PC-3 (cell line): ENCODE data around the gene SOCS2. TPM values are rescaled to one million over a fixed set of nuclear protein-coding genes. Genes with fewer than 3 reads are reported as not detected.

Experiments
- ATAC-seq: fragments of 200-7000 bp; cut with Tn5 transposase; 2 replicates; pipeline ENCODE4 v1.9.1; 2020; ENCODE audit warnings: mild to moderate bottlenecking, moderate library complexity
- BruUV-seq: library from RNA; stranded (reverse); fragments of 400-500 nt; replicated peaks from 2 replicates; lab custom pipeline; 2021; lab: Mats Ljungman, UMichigan
- CTCF ChIA-PET: fragments of 300-600 bp; sonication (Branson Sonifier 250); formaldehyde crosslinking; loops from one replicate; lab custom pipeline; 2022; ENCODE audit warnings: antibody characterized with exemption; lab: Charles Lee
- POLR2A ChIA-PET: fragments of 300-600 bp; sonication (Branson Sonifier 250); formaldehyde crosslinking; loops from one replicate; lab custom pipeline; 2022; ENCODE audit warnings: antibody characterized with exemption; ENCODE audit not compliant: unreplicated experiment; lab: Charles Lee
- DNase-seq: peaks from one replicate; pipeline ENCODE4 v3.0.0-alpha.2; 2015
- H2AFZ ChIP-seq: fragments of 300-600 bp; sonication (generic); 2 replicates; pipeline ENCODE4 v1.6.0; 2016; ENCODE audit warnings: antibody characterized with exemption, low read length
- H3F3A ChIP-seq: fragments of 300-600 bp; sonication (generic); one replicate; pipeline ENCODE4 v1.6.0; 2017; ENCODE audit warnings: antibody characterized with exemption, low read length, control low read depth, mild to moderate bottlenecking; ENCODE audit not compliant: unreplicated experiment
- H3K27ac ChIP-seq: fragments of 300-600 bp; sonication (generic); 2 replicates; pipeline ENCODE4 v1.5.1; 2016; ENCODE audit warnings: mild to moderate bottlenecking, low read length
- H3K27me3 ChIP-seq: fragments of 300-600 bp; sonication (generic); 2 replicates; pipeline ENCODE4 v1.6.1; 2016; ENCODE audit warnings: low read length, mixed read lengths
- H3K36me3 ChIP-seq: fragments of 300-600 bp; sonication (generic); 2 replicates; pipeline ENCODE4 v1.6.1; 2016; ENCODE audit warnings: low read depth, mixed run types, low read length, mixed read lengths
- H3K4me1 ChIP-seq: fragments of 300-600 bp; sonication (generic); 2 replicates; pipeline ENCODE4 v1.5.1; 2016; ENCODE audit warnings: low read length; ENCODE audit not compliant: insufficient read depth
- H3K4me2 ChIP-seq: fragments of 300-600 bp; sonication (generic); 2 replicates; pipeline ENCODE4 v1.6.0; 2016; ENCODE audit warnings: low read length
- H3K4me3 ChIP-seq: fragments of 300-600 bp; sonication (generic); 2 replicates; pipeline ENCODE4 v1.5.1; 2016; ENCODE audit warnings: mild to moderate bottlenecking, low read length, mixed read lengths
- H3K79me2 ChIP-seq: fragments of 300-600 bp; sonication (generic); 2 replicates; pipeline ENCODE4 v1.6.1; 2017; ENCODE audit warnings: low read length, mixed read lengths
- H3K9ac ChIP-seq: fragments of 300-600 bp; sonication (generic); 2 replicates; pipeline ENCODE4 v1.6.0; 2016; ENCODE audit warnings: mild to moderate bottlenecking, low read length
- H3K9me2 ChIP-seq: fragments of 300-600 bp; sonication (generic); replicated peaks from 2 replicates; pipeline ENCODE4 v1.6.1; 2016; ENCODE audit warnings: mixed run types, low read length, mixed read lengths
- H3K9me3 ChIP-seq: fragments of 300-600 bp; sonication (generic); 2 replicates; pipeline ENCODE4 v1.6.1; 2016; ENCODE audit warnings: low read length, mixed read lengths
- H4K20me1 ChIP-seq: fragments of 300-600 bp; sonication (generic); 2 replicates; pipeline ENCODE4 v1.6.1; 2016; ENCODE audit warnings: low read length, mixed read lengths
- CTCF ChIP-seq: fragments of 300-600 bp; sonication (generic); conservative IDR thresholded peaks from 2 replicates; pipeline ENCODE4 v1.5.1; 2017; ENCODE audit warnings: antibody characterized with exemption, low read depth, mild to moderate bottlenecking, low read length
- EZH2 ChIP-seq: fragments of 300-600 bp; sonication (generic); IDR thresholded peaks from one replicate; pipeline ENCODE4 v1.6.1; 2017; ENCODE audit warnings: antibody characterized with exemption, mild to moderate bottlenecking, low read length; ENCODE audit not compliant: unreplicated experiment
- EZH2phosphoT487 ChIP-seq: fragments of 300-600 bp; sonication (generic); IDR thresholded peaks from 2 replicates; pipeline ENCODE4 v1.6.1; 2018; ENCODE audit warnings: mild to moderate bottlenecking, antibody characterized with exemption, low read length, borderline replicate concordance
- intact Hi-C: fragments of 100-400 bp; cut with micrococcal nuclease; formaldehyde crosslinking; loops from 2 replicates; pipeline ENCODE4 v1.9.0; 2023
- total RNA-seq: library from RNA; depleted of rRNA; stranded (reverse); fragments of >200 nt; gene quantifications from 2 replicates; pipeline ENCODE4 v1.2.3, GENCODE V29; 2014

SOCS2 gene
- total RNA-seq, 1 experiment from 2014 or later, result 28.9 TPM

- no peaks in the 10 kb centered on the region for H4K20me1 ChIP-seq
- TF ChIP-seq EZH2phosphoT487 (peak; percentile 89), CTCF (peak; percentile 55), EZH2 (no peak)
- H3F3A ChIP-seq, result no peaks in the 10 kb centered on the region
- CTCF ChIA-PET, result interaction anchor here (0.6 to 1.4 kb wide), 5 partner anchors 8 to 573 kb away, joined by 3 to 7 read pairs (median 4); partner anchors contain the start of gene SOCS2
- no peak overlapping the region for H2AFZ ChIP-seq
- peak; percentile 98 for ATAC-seq
- peaks cover 27% of the 10 kb centered on the region for H3K4me1 ChIP-seq
- no peaks in the 10 kb centered on the region for H3K79me2 ChIP-seq
- DNase-seq, result peak; percentile 97
- no TSS peak for BruUV-seq
- H3K9me2 ChIP-seq, result no peaks in the 10 kb centered on the region
- H3K4me2 ChIP-seq, result peak overlapping the region; percentile 49
- H3K4me3 ChIP-seq, result no peak overlapping the region
- peak overlapping the region; percentile 65 for H3K27ac ChIP-seq
- intact Hi-C loops, result loop anchor here (1.0 kb wide), 1 partner anchor 37 kb away; no protein-coding TSS in a partner anchor
- H3K27me3 ChIP-seq, result no peaks in the 10 kb centered on the region
- no peaks in the 10 kb centered on the region for H3K36me3 ChIP-seq
- POLR2A ChIA-PET, result interaction anchor here (0.6 kb wide), 1 partner anchor 221 kb away, joined by 3 read pairs; no protein-coding TSS in a partner anchor
- 0 out of 2 replicates have a peak overlapping the region, but pooled peaks have one; percentile 2 for H3K9ac ChIP-seq
- H3K9me3 ChIP-seq, result no peaks in the 10 kb centered on the region
Measured at GRCh38 chr12:93563807-93564538, 8.5 kb upstream of the SOCS2 start.

- Histone ChIP-seq H3F3A (no peaks in the 10 kb centered on the region), H3K79me2 (0 out of 2 replicates have a peak, but pooled peaks cover 2% of the 10 kb centered on the region), H4K20me1 (no peaks in the 10 kb centered on the region), H3K4me2 (no peak overlapping the region), H3K9me2 (no peaks in the 10 kb centered on the region), H2AFZ (no peak overlapping the region), H3K27ac (no peak overlapping the region), H3K4me1 (peaks cover 27% of the 10 kb centered on the region), H3K9ac (no peak overlapping the region), H3K9me3 (no peaks in the 10 kb centered on the region), H3K36me3 (no peaks in the 10 kb centered on the region), H3K4me3 (no peak overlapping the region), H3K27me3 (no peaks in the 10 kb centered on the region)
- POLR2A ChIA-PET, result no interaction called here
- no TSS peak for BruUV-seq
- CTCF ChIA-PET, result no interaction called here
- no peak for ATAC-seq
- intact Hi-C loops, result no loop called here
- no peak for DNase-seq
- TF ChIP-seq EZH2 (no peak), CTCF (no peak)
Measured at GRCh38 chr12:93565760-93566159, 6.7 kb upstream of the SOCS2 start.

- CTCF ChIA-PET, result no interaction called here
- no peaks in the 10 kb centered on the region for H3K27me3 ChIP-seq
- H3K9me2 ChIP-seq, result no peaks in the 10 kb centered on the region
- TF ChIP-seq EZH2phosphoT487 (no peak), EZH2 (no peak), CTCF (no peak)
- DNase-seq (no peak), ATAC-seq (no peak)
- H3K9me3 ChIP-seq, result no peaks in the 10 kb centered on the region
- no peak overlapping the region for H3K4me3 ChIP-seq
- no peak overlapping the region for H3K27ac ChIP-seq
- peaks cover 27% of the 10 kb centered on the region for H3K4me1 ChIP-seq
- H3K9ac ChIP-seq, result no peak overlapping the region
- no peak overlapping the region for H2AFZ ChIP-seq
- H4K20me1 ChIP-seq, result no peaks in the 10 kb centered on the region
- POLR2A ChIA-PET, result no interaction called here
- intact Hi-C loops, result no loop called here
- H3K79me2 ChIP-seq, result peaks cover 4% of the 10 kb centered on the region
- no peak overlapping the region for H3K4me2 ChIP-seq
- no peaks in the 10 kb centered on the region for H3K36me3 ChIP-seq
- no peaks in the 10 kb centered on the region for H3F3A ChIP-seq
- no TSS peak for BruUV-seq
Measured at GRCh38 chr12:93567174-93567573, 5.3 kb upstream of the SOCS2 start.
